H1 (cell line): Measurements from ENCODE around the gene EDA. TPM values are rescaled to one million over a fixed set of nuclear protein-coding genes. Genes with fewer than 3 reads are reported as not detected.

Source experiments
- CTCF ChIA-PET: fragments of 300-600 bp; sonication (Branson Sonifier 250); formaldehyde crosslinking; loops from one replicate; lab custom pipeline; 2021; ENCODE audit not compliant: partially characterized antibody; lab: Charles Lee
- POLR2A ChIA-PET: fragments of 300-600 bp; sonication (Branson Sonifier 250); formaldehyde crosslinking; loops from one replicate; lab custom pipeline; 2021; ENCODE audit warnings: inconsistent platforms; ENCODE audit not compliant: partially characterized antibody; lab: Charles Lee
- DNase-seq, 2 experiments: peaks; one replicate each; pipeline versions ENCODE4 v3.0.0 to v3.0.0-alpha.2; 2010 to 2022; ENCODE audit warnings: low spot score in 2 of 2, low read depth in 1 of 2, mixed read lengths in 1 of 2
- FAIRE-seq: peaks from 2 replicates; lab custom pipeline; 2011; peaks lifted over from hg19 to GRCh38; lab: Jason Lieb, UNC
- H2AFZ ChIP-seq: 2 replicates; pipeline ENCODE4 v1.8.1; 2012; ENCODE audit warnings: low read length, inconsistent platforms
- H2AK5ac ChIP-seq: 2 replicates; pipeline ENCODE4 v1.6.1; 2013; ENCODE audit warnings: low read depth, low read length
- H2BK120ac ChIP-seq: replicated peaks from 2 replicates; pipeline ENCODE3; 2013; ENCODE audit warnings: low read depth, low read length, inconsistent platforms
- H2BK12ac ChIP-seq: 2 replicates; pipeline ENCODE4 v1.6.1; 2013; ENCODE audit warnings: low read depth, low read length
- H2BK15ac ChIP-seq: 2 replicates; pipeline ENCODE4 v1.6.1; 2013; ENCODE audit warnings: low read length
- H2BK20ac ChIP-seq: 2 replicates; pipeline ENCODE4 v1.6.1; 2013; ENCODE audit warnings: low read length
- H2BK5ac ChIP-seq: 2 replicates; pipeline ENCODE4 v1.6.1; 2013; ENCODE audit warnings: low read depth, low read length
- H3K14ac ChIP-seq: 2 replicates; pipeline ENCODE4 v1.6.1; 2013; ENCODE audit warnings: inconsistent platforms; ENCODE audit not compliant: insufficient read length
- H3K18ac ChIP-seq: 2 replicates; pipeline ENCODE4 v1.6.1; 2013; ENCODE audit warnings: low read length; ENCODE audit errors: extremely low read depth
- H3K23ac ChIP-seq: 2 replicates; pipeline ENCODE4 v1.6.1; 2013; ENCODE audit warnings: inconsistent platforms; ENCODE audit not compliant: insufficient read length
- H3K23me2 ChIP-seq: 2 replicates; pipeline ENCODE4 v1.6.1; 2013; ENCODE audit warnings: low read depth, low read length
- H3K27ac ChIP-seq: 2 replicates; pipeline ENCODE4 v1.6.1; 2011; ENCODE audit warnings: low read depth, low read length, inconsistent platforms
- H3K27me3 ChIP-seq, 4 experiments: replicated peaks in 1 of 4; 1 replicate in 1 of 4; 2 replicates in 3 of 4; pipeline versions ENCODE4 v1.6.1 to v1.8.1; 2011 to 2013; ENCODE audit warnings: low read length in 3 of 4, mild to moderate bottlenecking in 3 of 4, inconsistent platforms in 2 of 4, mixed read lengths in 2 of 4, moderate library complexity in 1 of 4; ENCODE audit not compliant: control insufficient read depth in 3 of 4, insufficient read depth in 3 of 4; ENCODE audit errors: extremely low read depth in 1 of 4
- H3K36me3 ChIP-seq, 4 experiments: 2 replicates each; pipeline versions ENCODE4 v1.6.1 to v1.8.1; 2011 to 2013; ENCODE audit warnings: mild to moderate bottlenecking in 4 of 4, low read length in 3 of 4, moderate library complexity in 2 of 4, control low read depth in 1 of 4, inconsistent platforms in 1 of 4; ENCODE audit not compliant: insufficient read depth in 4 of 4, control insufficient read depth in 2 of 4
- H3K4ac ChIP-seq: replicated peaks from 2 replicates; pipeline ENCODE3; 2013; ENCODE audit warnings: low read length, low read depth, mixed read lengths, inconsistent platforms; ENCODE audit not compliant: insufficient read length
- H3K4me1 ChIP-seq, 4 experiments: replicated peaks in 1 of 4; 1 replicate in 1 of 4; 2 replicates in 3 of 4; pipeline versions ENCODE4 v1.6.1 to v1.8.1; 2011 to 2013; ENCODE audit warnings: low read length in 3 of 4, inconsistent platforms in 2 of 4, mixed read lengths in 1 of 4; ENCODE audit not compliant: insufficient read depth in 4 of 4, control insufficient read depth in 3 of 4
- H3K4me2 ChIP-seq, 2 experiments: 2 replicates each; pipeline versions ENCODE4 v1.6.1 to v1.8.1; 2011 to 2013; ENCODE audit warnings: low read depth in 2 of 2, low read length in 2 of 2, control low read depth in 1 of 2, inconsistent platforms in 1 of 2, mild to moderate bottlenecking in 1 of 2; ENCODE audit not compliant: insufficient read depth in 1 of 2
- H3K4me3 ChIP-seq, 4 experiments: fragments of 200-600, 300-600 bp in 1 of 4; sonication (generic), shearing (Covaris generic), sonication (Bioruptor Twin) in 1 of 4; 2 replicates each; pipeline versions ENCODE4 v1.5.1 to v1.8.1; 2011 to 2016; ENCODE audit warnings: low read length in 4 of 4, low read depth in 3 of 4, control low read depth in 2 of 4, inconsistent platforms in 2 of 4, mild to moderate bottlenecking in 2 of 4, mixed read lengths in 1 of 4, moderate library complexity in 1 of 4; ENCODE audit not compliant: insufficient read depth in 2 of 4; ENCODE audit errors: extremely low read depth in 1 of 4
- H3K56ac ChIP-seq: replicated peaks from 2 replicates; pipeline ENCODE3; 2013; ENCODE audit warnings: low read depth, mild to moderate bottlenecking, mixed read lengths, low read length, inconsistent platforms; ENCODE audit not compliant: insufficient read length
- H3K79me1 ChIP-seq: 2 replicates; pipeline ENCODE4 v1.6.1; 2013; ENCODE audit warnings: low read depth, low read length, control low read depth
- H3K79me2 ChIP-seq, 2 experiments: 2 replicates each; pipeline versions ENCODE4 v1.6.1 to v1.8.1; 2012 to 2013; ENCODE audit warnings: low read length in 2 of 2, mild to moderate bottlenecking in 2 of 2, inconsistent platforms in 1 of 2; ENCODE audit not compliant: insufficient read depth in 2 of 2, control insufficient read depth in 1 of 2
- H3K9ac ChIP-seq, 4 experiments: replicated peaks in 1 of 4; 1 replicate in 1 of 4; 2 replicates in 3 of 4; pipeline versions ENCODE4 v1.6.1 to v1.8.1; 2011 to 2013; ENCODE audit warnings: low read depth in 3 of 4, low read length in 3 of 4, control low read depth in 2 of 4, mild to moderate bottlenecking in 2 of 4, moderate library complexity in 2 of 4, inconsistent platforms in 1 of 4; ENCODE audit errors: extremely low read depth in 1 of 4
- H3K9me3 ChIP-seq, 2 experiments: 2 replicates each; pipeline versions ENCODE4 v1.6.1 to v1.8.1; 2012 to 2013; ENCODE audit warnings: mild to moderate bottlenecking in 2 of 2, moderate library complexity in 2 of 2, control low read depth in 1 of 2, inconsistent platforms in 1 of 2, low read depth in 1 of 2, low read length in 1 of 2, mixed read lengths in 1 of 2; ENCODE audit not compliant: insufficient read depth in 2 of 2
- H4K20me1 ChIP-seq, 2 experiments: replicated peaks in 1 of 2; 2 replicates each; pipeline versions ENCODE3 to v1.8.1; 2011 to 2013; ENCODE audit warnings: inconsistent platforms in 2 of 2, low read length in 2 of 2, mild to moderate bottlenecking in 1 of 2; ENCODE audit not compliant: insufficient read depth in 2 of 2, control insufficient read depth in 1 of 2
- H4K5ac ChIP-seq: 2 replicates; pipeline ENCODE4 v1.6.1; 2013; ENCODE audit warnings: low read length, low read depth, mixed read lengths, inconsistent platforms; ENCODE audit not compliant: insufficient read length
- H4K8ac ChIP-seq: 2 replicates; pipeline ENCODE4 v1.8.0; 2013; ENCODE audit warnings: mild to moderate bottlenecking, moderate library complexity, low read length, inconsistent platforms; ENCODE audit not compliant: insufficient read depth; ENCODE audit errors: extremely low read depth
- H4K91ac ChIP-seq: replicated peaks from 2 replicates; pipeline ENCODE3; 2013; ENCODE audit warnings: low read length, mixed read lengths, inconsistent platforms; ENCODE audit not compliant: insufficient read length
- EZH2 ChIP-seq: fragments of 200-600 bp; sonication (generic); IDR thresholded peaks from 2 replicates; pipeline ENCODE4 v1.7.1; 2012; ENCODE audit warnings: low read depth, mild to moderate bottlenecking, moderate library complexity, low read length, inconsistent platforms; ENCODE audit not compliant: severe bottlenecking
- MAFK ChIP-seq: IDR thresholded peaks from 2 replicates; pipeline ENCODE4 v1.6.1; 2012; ENCODE audit warnings: low read depth, mild to moderate bottlenecking, improper control_type of control experiment, low read length
- WGBS, 2 experiments: shearing (Covaris generic) in 1 of 2; methylation state at CpG; one replicate each; pipeline versions ENCODE4 v1.1.6 to v1.1.7; 2013 to 2015; ENCODE audit warnings: low lambda C conversion rate in 2 of 2, mixed read lengths in 2 of 2, inconsistent platforms in 1 of 2, low coverage in 1 of 2, missing lambda C conversion rate in 1 of 2; ENCODE audit not compliant: insufficient replicate concordance in 2 of 2, insufficient coverage in 1 of 2, insufficient read length in 1 of 2; ENCODE audit errors: extremely low coverage in 1 of 2, missing lambda C conversion rate in 1 of 2; 5-methylcytosine and 5-hydroxymethylcytosine counted together
- polyA plus RNA-seq, 7 experiments: library from polyadenylated mRNA; depleted of rRNA in 3 of 7; stranded (reverse) in 5 of 7; unstranded in 2 of 7; fragments of >200 nt in 5 of 7; fragments of 200-250 nt in 2 of 7; gene quantifications; 1 replicate in 5 of 7; 2 replicates in 1 of 7; 4 replicates in 1 of 7; pipeline versions ENCODE4 v1.2.1 to v1.2.3, GENCODE V29; 2011 to 2013; ENCODE audit warnings: missing spikeins in 2 of 7, mixed read lengths in 2 of 7
- total RNA-seq: library from RNA; stranded (reverse); fragmentation: NEBNext Ultra II Directional; extraction: Animal tissue kit (Norgen Biotek cat#: 25700); gene quantifications from 2 replicates; pipeline ENCODE4 v1.2.1, GENCODE V29; 2021

EDA gene
- total and polyA plus RNA-seq, 2 of the 8 experiments (the other 6 are each of a cell fraction or from before 2014, with no cell fraction given) = 7.5 to 10.5 TPM

GRCh38 chrX:69615342-69615741, 571 bp upstream of the EDA start:
- no peak overlapping the region for H2BK15ac ChIP-seq
- peak overlapping the region; percentile 62 to 84 for H3K4me2 ChIP-seq
- TF ChIP-seq EZH2 = no peak
- TF ChIP-seq MAFK = no peak
- peaks cover 0 to 4% (median 0%) of the 10 kb centered on the region in 4 experiments; a peak in 1 of 7 replicates for H3K4me1 ChIP-seq
- H3K14ac ChIP-seq = no peak overlapping the region
- no peak overlapping the region for H2AK5ac ChIP-seq
- H2AFZ ChIP-seq = peak overlapping the region; percentile 86; the same call in 1 of the 2 replicates
- no peak overlapping the region for H3K27ac ChIP-seq
- no peak overlapping the region for H3K23ac ChIP-seq
- no peaks in the 10 kb centered on the region for H3K36me3 ChIP-seq
- no peaks in the 10 kb centered on the region for H3K9me3 ChIP-seq
- no peak overlapping the region for H3K9ac ChIP-seq
- H4K91ac ChIP-seq = no peak overlapping the region
- no peak overlapping the region for H3K4ac ChIP-seq
- ChIA-PET POLR2A (interaction anchor here (1.2 kb wide), 1 partner anchor 90 kb away, joined by 3 read pairs; no protein-coding TSS in a partner anchor), CTCF (interaction anchor here (1.0 to 4.6 kb wide), 3 partner anchors 10 to 414 kb away, joined by 3 to 28 read pairs (median 4); no protein-coding TSS in a partner anchor)
- H3K23me2 ChIP-seq = peaks cover 2% of the 10 kb centered on the region
- H3K18ac ChIP-seq = no peak overlapping the region; the same call in 1 of the 2 replicates
- H2BK120ac ChIP-seq = no peak overlapping the region
- peak in 1 of 2 experiments; percentile 39 for DNase-seq
- FAIRE-seq = peak; percentile 69
- peaks cover 0 to 4% (median 2%) of the 10 kb centered on the region in 4 experiments; a peak in 3 of 7 replicates for H3K27me3 ChIP-seq
- H4K20me1 ChIP-seq = peaks cover 0 to 3% of the 10 kb centered on the region in 2 experiments
- H3K79me2 ChIP-seq = peaks cover 0 to 6% of the 10 kb centered on the region in 2 experiments; a peak in 1 of 4 replicates
- H3K56ac ChIP-seq = no peak overlapping the region
- H4K8ac ChIP-seq = no peak overlapping the region
- no peak overlapping the region for H2BK20ac ChIP-seq
- peak overlapping the region in 2 of 4 experiments; percentile 36 to 56; a peak in 3 of 8 replicates for H3K4me3 ChIP-seq
- H2BK12ac ChIP-seq = no peak overlapping the region
- no peak overlapping the region for H2BK5ac ChIP-seq
- no peaks in the 10 kb centered on the region for H3K79me1 ChIP-seq
- 7% methylated on average over 7 of the region's 7 CpGs; no CpG with 5 or more reads in 1 of the 2 experiments for WGBS, 2 experiments
- H4K5ac ChIP-seq = no peak overlapping the region
